Osteoblast (primary cell): Measurements from ENCODE around the gene ANKIB1. TPM values are rescaled to one million over a fixed set of nuclear protein-coding genes. Genes with fewer than 3 reads are reported as not detected.

Experiments
- DNase-seq: peaks from one replicate; pipeline ENCODE4 v3.0.0; 2011; ENCODE audit warnings: low spot score, mixed read lengths; ENCODE audit not compliant: insufficient read length; ENCODE audit errors: missing footprints
- H2AFZ ChIP-seq: 2 replicates; pipeline ENCODE4 v1.6.0; 2011; ENCODE audit warnings: mild to moderate bottlenecking, low read length
- H3K27ac ChIP-seq: 2 replicates; pipeline ENCODE4 v1.5.1; 2011; ENCODE audit warnings: mild to moderate bottlenecking, low read depth, low read length, moderate library complexity
- H3K27me3 ChIP-seq: 2 replicates; pipeline ENCODE4 v1.6.0; 2012; ENCODE audit warnings: mild to moderate bottlenecking, control low read depth, inconsistent platforms, low read length, moderate library complexity; ENCODE audit not compliant: insufficient read depth
- H3K36me3 ChIP-seq: 2 replicates; pipeline ENCODE4 v1.5.1; 2011; ENCODE audit warnings: mild to moderate bottlenecking, low read length, control low read depth, moderate library complexity; ENCODE audit not compliant: insufficient read depth
- H3K4me1 ChIP-seq: 2 replicates; pipeline ENCODE4 v1.5.1; 2011; ENCODE audit warnings: mild to moderate bottlenecking, low read length, control low read depth, moderate library complexity; ENCODE audit not compliant: insufficient read depth
- H3K4me2 ChIP-seq: 2 replicates; pipeline ENCODE4 v1.6.0; 2011; ENCODE audit warnings: mild to moderate bottlenecking, low read length; ENCODE audit not compliant: insufficient read depth
- H3K4me3 ChIP-seq: fragments of 200-600 bp; sonication (generic); 3 replicates; pipeline ENCODE4 v1.5.1; 2012; ENCODE audit warnings: mild to moderate bottlenecking, low read length, inconsistent platforms; ENCODE audit not compliant: insufficient read depth
- H3K79me2 ChIP-seq: 2 replicates; pipeline ENCODE4 v1.6.0; 2012; ENCODE audit warnings: mild to moderate bottlenecking, low read length, control low read depth, inconsistent platforms; ENCODE audit not compliant: insufficient read depth
- H3K9me3 ChIP-seq: 2 replicates; pipeline ENCODE4 v1.5.1; 2011; ENCODE audit warnings: low read depth, low read length, control low read depth
- H4K20me1 ChIP-seq: 2 replicates; pipeline ENCODE4 v1.6.0; 2012; ENCODE audit warnings: mild to moderate bottlenecking, low read length, control low read depth; ENCODE audit not compliant: insufficient read depth
- total RNA-seq: library from RNA; depleted of rRNA; stranded (reverse); fragments of >200 nt; gene quantifications from 2 replicates; pipeline ENCODE4 v1.2.3, GENCODE V29; 2012
- TF ChIP-seq, protein P1 (sequence below): IDR thresholded peaks from 2 replicates; pipeline ENCODE4 v1.5.1; 2011; ENCODE audit warnings: mild to moderate bottlenecking, low read depth, low read length, moderate library complexity; ENCODE audit errors: extremely low read depth

ANKIB1 gene
- total RNA-seq, 1 donor, result 98.1 TPM

DNA sequence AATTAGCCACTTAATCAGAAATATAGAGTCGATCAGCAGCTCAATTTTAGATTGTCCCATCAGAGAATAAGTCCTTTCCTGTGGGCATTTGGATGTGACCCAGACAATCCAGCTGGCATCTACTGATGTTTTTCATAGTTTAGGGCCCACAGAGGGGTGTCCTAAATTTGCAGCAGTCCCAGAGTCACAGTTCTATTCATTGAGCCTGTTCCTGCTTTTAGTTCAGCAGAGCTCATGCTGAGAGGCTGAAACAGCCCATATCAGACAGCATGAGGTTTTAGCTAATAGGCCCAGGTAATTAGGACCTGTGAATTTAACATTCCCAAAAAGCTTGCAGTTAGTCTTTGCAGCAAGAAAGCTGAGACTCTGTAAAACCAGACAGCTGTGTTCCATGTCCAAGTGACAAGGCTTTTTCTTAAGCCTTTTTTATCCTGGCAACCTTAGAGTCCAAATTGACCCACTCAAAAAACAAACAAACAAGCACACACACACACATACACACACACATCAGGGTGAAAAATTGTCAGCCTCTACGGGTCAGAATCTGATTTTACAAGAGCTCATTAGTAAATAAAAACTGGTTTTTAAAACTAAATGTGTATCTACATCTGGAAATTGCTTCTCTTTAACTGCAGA lies 33.7 kb downstream of the ANKIB1 start:
- no peaks in the 10 kb centered on the region for H3K36me3 ChIP-seq
- no peaks in the 10 kb centered on the region for H3K27me3 ChIP-seq
- TF ChIP-seq, protein P1, sequence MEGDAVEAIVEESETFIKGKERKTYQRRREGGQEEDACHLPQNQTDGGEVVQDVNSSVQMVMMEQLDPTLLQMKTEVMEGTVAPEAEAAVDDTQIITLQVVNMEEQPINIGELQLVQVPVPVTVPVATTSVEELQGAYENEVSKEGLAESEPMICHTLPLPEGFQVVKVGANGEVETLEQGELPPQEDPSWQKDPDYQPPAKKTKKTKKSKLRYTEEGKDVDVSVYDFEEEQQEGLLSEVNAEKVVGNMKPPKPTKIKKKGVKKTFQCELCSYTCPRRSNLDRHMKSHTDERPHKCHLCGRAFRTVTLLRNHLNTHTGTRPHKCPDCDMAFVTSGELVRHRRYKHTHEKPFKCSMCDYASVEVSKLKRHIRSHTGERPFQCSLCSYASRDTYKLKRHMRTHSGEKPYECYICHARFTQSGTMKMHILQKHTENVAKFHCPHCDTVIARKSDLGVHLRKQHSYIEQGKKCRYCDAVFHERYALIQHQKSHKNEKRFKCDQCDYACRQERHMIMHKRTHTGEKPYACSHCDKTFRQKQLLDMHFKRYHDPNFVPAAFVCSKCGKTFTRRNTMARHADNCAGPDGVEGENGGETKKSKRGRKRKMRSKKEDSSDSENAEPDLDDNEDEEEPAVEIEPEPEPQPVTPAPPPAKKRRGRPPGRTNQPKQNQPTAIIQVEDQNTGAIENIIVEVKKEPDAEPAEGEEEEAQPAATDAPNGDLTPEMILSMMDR, result no peak
- H3K4me3 ChIP-seq, result no peak overlapping the region
- peaks cover 24% of the 10 kb centered on the region for H4K20me1 ChIP-seq
- no peak overlapping the region for H2AFZ ChIP-seq
- H3K4me2 ChIP-seq, result no peak overlapping the region
- H3K27ac ChIP-seq, result no peak overlapping the region
- no peaks in the 10 kb centered on the region for H3K9me3 ChIP-seq
- no peak for DNase-seq
- H3K4me1 ChIP-seq, result peaks cover 11% of the 10 kb centered on the region
- peaks cover 87% of the 10 kb centered on the region for H3K79me2 ChIP-seq

DNA sequence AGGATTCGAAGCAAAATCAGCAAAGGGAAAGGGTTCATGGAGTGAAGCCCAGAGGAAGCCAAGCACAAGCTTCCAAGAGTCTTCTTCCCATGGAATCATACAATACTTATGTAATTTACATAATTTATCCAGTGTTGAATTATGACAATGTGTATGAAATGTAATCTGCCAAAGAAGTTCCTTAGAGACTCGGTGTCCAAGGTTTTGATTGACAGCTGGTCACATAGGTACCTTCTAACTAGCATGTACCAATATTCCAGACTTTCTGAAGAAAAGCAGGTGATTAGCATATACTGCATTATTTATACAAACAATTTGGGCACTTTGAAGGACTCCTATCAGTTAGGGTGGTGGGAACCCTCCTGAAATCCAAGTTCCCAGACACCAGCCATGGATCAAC lies 35.3 kb downstream of the ANKIB1 start:
- no peak for DNase-seq
- Histone ChIP-seq H3K79me2 (peaks cover 87% of the 10 kb centered on the region), H3K4me1 (peaks cover 11% of the 10 kb centered on the region), H3K36me3 (no peaks in the 10 kb centered on the region), H3K4me3 (no peak overlapping the region), H4K20me1 (peaks cover 30% of the 10 kb centered on the region), H3K27me3 (no peaks in the 10 kb centered on the region), H3K4me2 (no peak overlapping the region), H3K27ac (no peak overlapping the region), H3K9me3 (no peaks in the 10 kb centered on the region), H2AFZ (no peak overlapping the region)
- TF ChIP-seq, protein P1, result no peak

DNA sequence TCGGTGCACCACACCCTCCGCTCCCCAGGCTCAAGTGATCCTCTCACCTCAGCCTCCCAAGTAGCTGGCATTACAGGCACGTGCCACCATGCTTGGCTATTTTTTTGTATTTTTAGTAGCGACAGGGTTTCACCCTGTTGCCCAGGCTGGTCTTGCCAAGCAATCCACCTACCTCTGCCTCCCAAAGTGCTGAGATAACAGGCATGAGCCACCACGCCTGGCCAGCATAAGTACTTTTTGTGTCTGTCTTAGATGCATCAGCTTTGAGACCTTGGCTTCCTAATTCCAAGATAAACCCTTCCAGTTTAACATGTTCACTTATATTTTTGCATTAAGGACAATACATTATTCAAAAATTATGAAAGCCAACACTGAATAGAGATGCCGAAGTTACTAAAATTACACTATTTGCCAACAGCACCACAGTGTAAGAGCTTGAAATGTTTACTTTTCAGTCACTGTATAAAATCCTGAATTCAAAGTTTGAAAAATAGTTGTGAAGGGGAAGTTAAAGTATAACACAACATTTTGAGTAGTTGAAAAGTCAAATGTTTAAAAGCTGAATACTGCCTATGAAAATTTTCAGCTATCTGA lies 36.5 kb downstream of the ANKIB1 start:
- Histone ChIP-seq H3K79me2 (peaks cover 86% of the 10 kb centered on the region), H3K27me3 (no peaks in the 10 kb centered on the region), H3K4me1 (peaks cover 11% of the 10 kb centered on the region), H3K36me3 (no peaks in the 10 kb centered on the region), H3K9me3 (no peaks in the 10 kb centered on the region), H3K4me3 (no peak overlapping the region), H4K20me1 (peaks cover 22% of the 10 kb centered on the region), H3K27ac (no peak overlapping the region), H2AFZ (no peak overlapping the region), H3K4me2 (no peak overlapping the region)
- TF ChIP-seq, protein P1, result no peak
- no peak for DNase-seq

DNA sequence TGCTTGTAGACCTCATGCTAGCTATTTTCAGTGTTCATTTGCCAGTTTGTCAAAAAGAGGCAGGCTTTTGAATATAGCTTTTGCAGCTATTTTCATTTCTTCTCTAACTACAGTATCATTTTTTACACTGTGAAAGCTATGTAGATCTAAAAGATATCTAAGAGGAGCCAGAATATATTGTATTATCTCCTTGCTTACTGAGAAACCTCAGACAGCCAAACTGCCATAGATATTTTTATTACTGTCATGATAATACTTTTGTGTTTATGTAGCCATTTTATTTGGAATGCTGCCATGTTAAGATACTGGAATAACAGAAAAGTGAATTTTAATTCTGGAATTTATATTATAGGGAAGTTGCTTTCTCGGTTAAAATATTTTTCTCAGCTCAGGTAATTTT lies 37.2 kb downstream of the ANKIB1 start:
- DNase-seq, result no peak
- H3K4me3 ChIP-seq, result no peak overlapping the region
- H3K27ac ChIP-seq, result no peak overlapping the region
- H3K79me2 ChIP-seq, result peaks cover 83% of the 10 kb centered on the region
- peaks cover 22% of the 10 kb centered on the region for H4K20me1 ChIP-seq
- H3K9me3 ChIP-seq, result no peaks in the 10 kb centered on the region
- H3K4me2 ChIP-seq, result no peak overlapping the region
- H3K36me3 ChIP-seq, result no peaks in the 10 kb centered on the region
- H2AFZ ChIP-seq, result no peak overlapping the region
- no peaks in the 10 kb centered on the region for H3K27me3 ChIP-seq
- peaks cover 11% of the 10 kb centered on the region for H3K4me1 ChIP-seq
- TF ChIP-seq, protein P1, result no peak
